Measurements from ENCODE around the gene ENOX2.

The ENOX2 gene

GRCh38 chrX:130879869-130880268 is 23.1 kb downstream of the ENOX2 start:
- DNase-seq (ENCODE audit: low read depth): no peak

GRCh38 chrX:130878350-130879341 is 24.4 kb downstream of the ENOX2 start:
- no peak overlapping the region for H3K4me3 ChIP-seq (ENCODE audit: low read depth, low read length)
- TF ChIP-seq CTCF (IDR thresholded peaks at IDR 0.05; ENCODE audit: control insufficient read depth, extremely low read depth, insufficient read depth): no peak
- no peak for DNase-seq (ENCODE audit: low read depth)

More at GRCh38 chrX:130879869-130880268, 23.1 kb downstream of the ENOX2 start:
- no peak for TF ChIP-seq CTCF (IDR thresholded peaks at IDR 0.05; ENCODE audit: control insufficient read depth, extremely low read depth, insufficient read depth)
- H3K4me3 ChIP-seq (ENCODE audit: low read depth, low read length): no peak overlapping the region

GRCh38 chrX:130877892-130878341 is 25.1 kb downstream of the ENOX2 start:
- TF ChIP-seq CTCF (IDR thresholded peaks at IDR 0.05; ENCODE audit: control insufficient read depth, extremely low read depth, insufficient read depth): no peak
- peak; percentile 35 for DNase-seq (ENCODE audit: low read depth)
- no peak overlapping the region for H3K4me3 ChIP-seq (ENCODE audit: low read depth, low read length)

GRCh38 chrX:130876226-130876625 is 26.8 kb downstream of the ENOX2 start:
- no peak for DNase-seq (ENCODE audit: low read depth)
- no peak for TF ChIP-seq CTCF (IDR thresholded peaks at IDR 0.05; ENCODE audit: control insufficient read depth, extremely low read depth, insufficient read depth)
- no peak overlapping the region for H3K4me3 ChIP-seq (ENCODE audit: low read depth, low read length)

- TF ChIP-seq CTCF (IDR thresholded peaks at IDR 0.05; ENCODE audit: control insufficient read depth, extremely low read depth, insufficient read depth): no peak
- H3K4me3 ChIP-seq (ENCODE audit: low read depth, low read length): no peak overlapping the region
- DNase-seq (ENCODE audit: low read depth): no peak
Observed at GRCh38 chrX:130874751-130875150, 28.3 kb downstream of the ENOX2 start.

GRCh38 chrX:130869239-130869638 is 33.8 kb downstream of the ENOX2 start:
- TF ChIP-seq CTCF (IDR thresholded peaks at IDR 0.05; ENCODE audit: control insufficient read depth, extremely low read depth, insufficient read depth): no peak
- no peak overlapping the region for H3K4me3 ChIP-seq (ENCODE audit: low read depth, low read length)
- DNase-seq (ENCODE audit: low read depth): no peak
